ENCODE results near the gene PRRC2A. TPM values are rescaled to one million over a fixed set of nuclear protein-coding genes. Genes with fewer than 3 reads are reported as not detected.
A peak's percentile ranks its signal among the peaks of the same experiment; 100 is the strongest.
"Not testable (repeated sequence)": the region's sequence is repeated elsewhere in the genome, so short reads cannot be mapped to it uniquely, and the experiment has no call there.

Gene PRRC2A
- polyA plus RNA-seq, 1 donor, result 122 TPM

DNA sequence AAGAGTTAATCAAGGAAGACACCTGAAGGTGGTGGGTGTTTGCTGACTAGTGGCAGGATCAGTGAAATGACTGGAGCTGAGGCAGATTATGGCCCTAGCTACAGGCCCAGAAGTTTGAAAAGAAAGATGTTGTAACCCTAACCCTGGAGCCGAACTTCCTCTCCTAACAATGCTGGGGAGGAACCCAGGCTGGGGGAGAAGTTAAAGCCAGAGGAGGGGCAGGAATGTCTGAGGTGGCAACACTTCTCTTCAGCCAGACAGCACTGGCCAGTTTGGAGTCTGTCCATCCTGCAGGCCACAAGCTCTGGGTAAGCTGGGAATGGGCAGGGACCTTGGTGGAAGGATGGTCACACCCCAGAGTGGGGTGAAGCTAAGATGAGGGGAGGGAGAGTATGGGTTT is 34.5 kb upstream of the PRRC2A start, which contains the start of gene LST1:
TSS of gene LST1 (plus strand) at position 270 of the 400 bp plus-strand sequence. CDS start 1,023 bp downstream, outside the sequence.
- Histone ChIP-seq H3K9me3 (ENCODE audit: control insufficient read depth, low read depth, low read length) (peaks cover 1% of the 10 kb centered on the region), H3K27me3 (ENCODE audit: control insufficient read depth, insufficient read depth, low read length) (peaks cover 21% of the 10 kb centered on the region), H3K36me3 (ENCODE audit: control insufficient read depth, insufficient read depth, low read length) (no peaks in the 10 kb centered on the region), H3K4me3 (ENCODE audit: low read length) (peak within 1 kb of the TSS; percentile 1), H3K4me1 (ENCODE audit: control insufficient read depth, insufficient read depth, low read length) (peaks cover 7% of the 10 kb centered on the region), H3K27ac (ENCODE audit: low read length) (no peak within 1 kb of the TSS)
- WGBS (ENCODE audit: insufficient coverage, low lambda C conversion rate), result no CpG with 5 or more reads among the region's 1 CpG
- no peak for DNase-seq

DNA sequence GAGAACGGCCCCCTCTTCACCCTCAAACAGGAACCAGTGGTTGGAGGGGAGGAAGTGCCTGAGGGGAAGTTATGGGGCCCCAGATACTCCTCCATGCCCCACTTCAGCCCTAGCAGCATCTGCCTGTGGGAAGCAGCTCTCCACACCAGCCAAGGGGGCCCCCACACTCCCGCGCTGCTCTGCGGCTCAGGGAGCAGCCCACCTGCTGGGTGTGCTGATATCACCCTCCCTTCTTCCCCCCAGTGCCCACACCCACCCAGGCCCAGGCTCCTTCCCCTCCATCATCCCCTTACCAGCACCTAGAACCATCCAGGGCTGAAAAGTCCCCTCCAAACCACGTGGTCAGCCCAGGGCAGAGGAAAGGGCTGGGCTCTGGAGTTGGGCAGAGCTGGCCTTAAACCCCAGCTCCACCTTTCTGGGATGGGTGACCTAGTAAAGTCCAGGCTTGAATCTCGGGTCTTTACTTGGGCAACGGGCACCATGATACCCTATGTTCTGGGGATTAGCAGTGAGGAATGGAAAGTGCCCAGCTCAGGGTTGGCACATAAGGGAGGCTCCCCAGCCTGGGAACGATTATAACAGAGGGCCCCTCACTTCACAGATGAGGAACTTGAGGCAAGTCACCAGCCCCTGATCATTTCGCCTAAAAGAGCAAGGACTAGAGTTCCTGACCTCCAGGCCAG is 33.8 kb upstream of the PRRC2A start:
- H3K27ac ChIP-seq (ENCODE audit: low read length), result no peak overlapping the region
- WGBS (ENCODE audit: insufficient coverage, low lambda C conversion rate), result no CpG with 5 or more reads among the region's 9 CpGs

DNA sequence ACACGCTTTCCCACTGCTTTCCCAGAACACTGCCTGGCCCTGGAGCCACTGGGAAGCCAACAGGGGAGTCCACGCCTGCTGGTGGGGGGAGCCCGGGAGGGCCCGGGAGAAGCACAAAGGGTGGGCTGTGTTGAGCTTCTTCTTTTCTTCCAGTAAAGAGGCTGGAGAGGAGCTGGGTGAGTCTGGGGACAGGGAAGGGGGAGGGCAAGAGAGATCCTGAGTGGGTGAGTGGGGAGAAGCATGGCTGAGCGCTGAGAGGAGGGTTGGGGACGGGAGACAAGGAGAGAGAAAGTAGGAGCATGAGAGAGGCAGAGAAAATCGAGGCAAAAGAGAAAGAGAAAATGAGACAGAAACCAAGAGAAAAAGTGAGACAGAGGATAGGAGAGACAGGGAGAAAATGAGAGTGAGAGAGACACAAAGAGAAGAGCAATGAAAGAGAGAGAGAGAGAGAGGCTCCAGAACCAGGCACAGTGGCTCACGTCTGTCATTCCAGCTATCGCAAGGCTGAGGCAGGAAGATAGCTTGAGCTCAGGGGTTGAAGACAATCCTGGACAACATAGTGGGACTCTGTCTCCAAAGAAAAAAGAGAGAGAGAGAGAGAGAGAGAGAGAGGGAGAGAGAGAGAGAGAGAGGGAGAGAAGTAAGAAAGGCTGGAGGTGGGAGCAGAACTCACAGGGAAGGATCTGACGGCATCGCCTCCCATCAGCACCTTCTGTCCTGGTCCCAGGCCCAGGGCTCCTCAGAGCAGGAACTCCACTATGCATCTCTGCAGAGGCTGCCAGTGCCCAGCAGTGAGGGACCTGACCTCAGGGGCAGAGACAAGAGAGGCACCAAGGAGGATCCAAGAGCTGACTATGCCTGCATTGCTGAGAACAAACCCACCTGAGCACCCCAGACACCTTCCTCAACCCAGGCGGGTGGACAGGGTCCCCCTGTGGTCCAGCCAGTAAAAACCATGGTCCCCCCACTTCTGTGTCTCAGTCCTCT is 32.4 kb upstream of the PRRC2A start:
- Histone ChIP-seq H3K27me3 (ENCODE audit: control insufficient read depth, insufficient read depth, low read length) (peaks cover 10% of the 10 kb centered on the region), H3K4me3 (ENCODE audit: low read length) (no peak overlapping the region), H3K4me1 (ENCODE audit: control insufficient read depth, insufficient read depth, low read length) (no peaks in the 10 kb centered on the region), H3K36me3 (ENCODE audit: control insufficient read depth, insufficient read depth, low read length) (no peaks in the 10 kb centered on the region), H3K27ac (ENCODE audit: low read length) (no peak overlapping the region), H3K9me3 (ENCODE audit: control insufficient read depth, low read depth, low read length) (no peaks in the 10 kb centered on the region)
- WGBS (ENCODE audit: insufficient coverage, low lambda C conversion rate), result 67% methylated on average over 4 of the region's 12 CpGs
- no peak for DNase-seq

More for the DNA sequence above, 33.8 kb upstream of the PRRC2A start:
- H3K4me3 ChIP-seq (ENCODE audit: low read length), result peak overlapping the region; percentile 1
- no peaks in the 10 kb centered on the region for H3K9me3 ChIP-seq (ENCODE audit: control insufficient read depth, low read depth, low read length)
- peaks cover 4% of the 10 kb centered on the region for H3K4me1 ChIP-seq (ENCODE audit: control insufficient read depth, insufficient read depth, low read length)
- peaks cover 16% of the 10 kb centered on the region for H3K27me3 ChIP-seq (ENCODE audit: control insufficient read depth, insufficient read depth, low read length)
- no peaks in the 10 kb centered on the region for H3K36me3 ChIP-seq (ENCODE audit: control insufficient read depth, insufficient read depth, low read length)
- DNase-seq, result no peak

DNA sequence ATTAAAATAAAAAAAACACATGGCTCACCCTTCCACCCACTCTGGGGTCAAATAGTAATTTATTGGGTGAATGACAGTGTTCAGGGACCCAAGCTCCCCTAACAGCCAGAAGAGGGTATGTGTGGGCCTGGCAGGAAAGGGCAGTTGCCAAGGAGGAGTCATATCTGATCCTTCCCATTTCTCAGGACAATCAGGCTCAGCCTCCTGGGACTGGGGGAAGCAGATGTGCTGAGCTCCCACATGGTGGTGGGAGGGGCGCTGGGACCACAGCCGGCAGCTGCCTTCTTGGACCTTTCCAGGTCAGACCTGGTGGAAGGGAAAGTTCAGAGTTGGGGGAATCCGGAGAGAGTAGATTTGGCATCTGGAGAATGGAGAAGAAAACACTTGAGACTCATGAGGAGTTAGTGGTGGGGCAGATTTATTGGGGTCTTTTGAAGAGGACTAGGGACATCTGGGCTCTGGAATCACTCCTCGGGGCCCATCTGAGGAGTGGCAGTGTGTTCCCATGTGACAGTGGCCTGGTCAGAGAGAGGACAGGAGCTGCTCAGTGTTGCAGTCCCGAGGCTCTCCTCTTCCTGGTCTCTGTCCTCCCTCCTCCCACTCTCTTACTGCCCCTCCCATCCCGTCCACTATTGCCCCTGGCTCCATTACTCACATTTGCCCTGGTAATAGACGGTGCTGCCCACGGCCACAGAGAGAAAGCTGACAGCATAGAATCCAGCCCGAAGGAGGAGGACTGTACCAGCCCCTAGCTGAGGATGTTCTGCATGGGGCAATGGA is 31.5 kb upstream of the PRRC2A start:
- Histone ChIP-seq H3K27me3 (ENCODE audit: control insufficient read depth, insufficient read depth, low read length) (peaks cover 10% of the 10 kb centered on the region), H3K4me3 (ENCODE audit: low read length) (no peak overlapping the region), H3K4me1 (ENCODE audit: control insufficient read depth, insufficient read depth, low read length) (no peaks in the 10 kb centered on the region), H3K36me3 (ENCODE audit: control insufficient read depth, insufficient read depth, low read length) (no peaks in the 10 kb centered on the region), H3K27ac (ENCODE audit: low read length) (no peak overlapping the region), H3K9me3 (ENCODE audit: control insufficient read depth, low read depth, low read length) (no peaks in the 10 kb centered on the region)
- DNase-seq, result no peak
- 40% methylated on average over 1 of the region's 9 CpGs for WGBS (ENCODE audit: insufficient coverage, low lambda C conversion rate)

DNA sequence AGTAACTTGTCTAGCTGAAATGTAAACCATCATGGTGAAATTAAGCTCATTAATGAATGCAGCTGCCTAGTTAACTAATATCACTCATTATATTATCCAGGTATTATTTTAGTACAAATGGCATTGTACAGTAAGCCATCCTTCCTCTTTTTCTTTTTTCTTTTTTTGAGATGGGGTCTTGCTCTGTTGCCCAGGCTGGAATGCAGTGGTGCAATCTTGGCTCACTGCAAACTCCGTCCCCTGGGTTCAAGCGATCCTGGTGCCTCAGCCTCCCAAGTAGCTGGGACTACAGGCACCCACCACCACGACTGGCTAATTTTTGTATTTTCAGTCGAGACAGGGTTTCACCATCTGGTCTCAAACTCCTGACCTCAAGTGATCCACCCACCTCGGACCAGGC is 29.8 kb upstream of the PRRC2A start:
- not testable (repeated sequence) for H3K9me3 ChIP-seq (ENCODE audit: control insufficient read depth, low read depth, low read length); H3K36me3 ChIP-seq (ENCODE audit: control insufficient read depth, insufficient read depth, low read length); H3K4me1 ChIP-seq (ENCODE audit: control insufficient read depth, insufficient read depth, low read length); H3K27ac ChIP-seq (ENCODE audit: low read length); H3K27me3 ChIP-seq (ENCODE audit: control insufficient read depth, insufficient read depth, low read length); H3K4me3 ChIP-seq (ENCODE audit: low read length); DNase-seq
- WGBS (ENCODE audit: insufficient coverage, low lambda C conversion rate), result no CpG with 5 or more reads among the region's 5 CpGs

DNA sequence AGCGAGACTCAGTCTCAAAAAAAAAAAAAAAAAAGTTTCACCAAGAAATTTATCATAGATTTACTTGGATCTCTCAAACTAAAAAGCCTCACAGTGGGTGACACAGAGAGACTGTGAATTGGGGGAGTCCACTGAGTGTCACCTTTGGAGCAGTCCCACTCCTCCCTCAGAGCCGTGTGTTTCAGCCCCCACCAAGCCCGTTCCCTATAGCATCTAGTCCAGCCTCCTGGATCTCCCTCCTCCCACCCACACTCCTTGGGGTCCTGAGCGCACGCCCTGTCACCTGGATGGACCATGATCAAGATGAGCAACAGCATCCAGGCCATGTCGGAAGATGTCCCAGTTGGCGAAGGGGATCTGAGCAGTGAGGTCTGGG is 28.1 kb upstream of the PRRC2A start:
- Histone ChIP-seq H3K27ac (ENCODE audit: low read length) (no peak overlapping the region), H3K4me3 (ENCODE audit: low read length) (no peak overlapping the region), H3K27me3 (ENCODE audit: control insufficient read depth, insufficient read depth, low read length) (peaks cover 2% of the 10 kb centered on the region), H3K4me1 (ENCODE audit: control insufficient read depth, insufficient read depth, low read length) (no peaks in the 10 kb centered on the region), H3K9me3 (ENCODE audit: control insufficient read depth, low read depth, low read length) (no peaks in the 10 kb centered on the region), H3K36me3 (ENCODE audit: control insufficient read depth, insufficient read depth, low read length) (no peaks in the 10 kb centered on the region)
- DNase-seq, result no peak
- WGBS (ENCODE audit: insufficient coverage, low lambda C conversion rate), result no CpG with 5 or more reads among the region's 7 CpGs

DNA sequence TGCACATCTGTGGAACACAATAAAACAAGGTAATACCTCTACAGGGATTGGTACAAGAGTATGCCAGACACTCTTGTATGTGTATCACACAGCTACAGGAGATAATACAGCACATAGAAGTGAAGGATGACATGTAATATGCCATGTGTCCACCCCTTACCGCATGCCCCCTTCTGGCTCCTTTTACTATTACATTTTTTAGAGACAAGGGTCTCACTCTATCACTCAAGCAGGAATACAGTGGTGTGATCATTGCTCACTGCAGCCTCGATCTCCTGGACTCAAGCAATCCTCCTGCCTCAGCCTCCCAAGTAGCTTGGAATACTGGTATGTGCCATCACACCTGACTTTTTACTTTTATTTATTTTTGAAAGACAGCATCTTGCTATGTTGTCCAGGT is 23.5 kb upstream of the PRRC2A start:
- Histone ChIP-seq H3K27me3 (ENCODE audit: control insufficient read depth, insufficient read depth, low read length) (no peaks in the 10 kb centered on the region), H3K4me1 (ENCODE audit: control insufficient read depth, insufficient read depth, low read length) (no peaks in the 10 kb centered on the region), H3K4me3 (ENCODE audit: low read length) (no peak overlapping the region), H3K27ac (ENCODE audit: low read length) (no peak overlapping the region), H3K9me3 (ENCODE audit: control insufficient read depth, low read depth, low read length) (no peaks in the 10 kb centered on the region), H3K36me3 (ENCODE audit: control insufficient read depth, insufficient read depth, low read length) (no peaks in the 10 kb centered on the region)
- no peak for DNase-seq
- WGBS (ENCODE audit: insufficient coverage, low lambda C conversion rate), result no CpG with 5 or more reads among the region's 2 CpGs

DNA sequence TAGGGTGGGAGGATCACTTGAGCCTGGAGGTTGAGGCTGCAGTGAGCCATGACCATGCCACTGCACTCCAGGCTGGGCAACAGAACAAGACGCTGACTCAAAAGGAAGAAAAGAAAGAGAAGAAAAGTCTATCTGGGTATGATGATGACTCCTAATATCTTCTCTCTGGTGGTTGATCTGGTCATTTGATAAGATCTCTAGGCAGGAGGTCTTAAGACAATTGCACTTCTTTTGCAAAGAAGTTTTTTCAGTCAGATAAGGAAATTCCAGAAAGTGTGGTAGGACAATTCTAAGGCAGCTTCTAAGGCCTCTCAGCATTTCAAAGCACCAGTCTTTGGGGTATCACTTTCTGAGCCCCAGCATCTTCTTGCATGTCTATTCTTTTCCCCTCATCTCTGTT is 13.2 kb upstream of the PRRC2A start:
- no peaks in the 10 kb centered on the region for H3K36me3 ChIP-seq (ENCODE audit: control insufficient read depth, insufficient read depth, low read length)
- no peaks in the 10 kb centered on the region for H3K9me3 ChIP-seq (ENCODE audit: control insufficient read depth, low read depth, low read length)
- DNase-seq, result no peak
- no peaks in the 10 kb centered on the region for H3K4me1 ChIP-seq (ENCODE audit: control insufficient read depth, insufficient read depth, low read length)
- no peak overlapping the region for H3K4me3 ChIP-seq (ENCODE audit: low read length)
- no CpG with 5 or more reads among the region's 1 CpG for WGBS (ENCODE audit: insufficient coverage, low lambda C conversion rate)
- no peaks in the 10 kb centered on the region for H3K27me3 ChIP-seq (ENCODE audit: control insufficient read depth, insufficient read depth, low read length)
- no peak overlapping the region for H3K27ac ChIP-seq (ENCODE audit: low read length)

DNA sequence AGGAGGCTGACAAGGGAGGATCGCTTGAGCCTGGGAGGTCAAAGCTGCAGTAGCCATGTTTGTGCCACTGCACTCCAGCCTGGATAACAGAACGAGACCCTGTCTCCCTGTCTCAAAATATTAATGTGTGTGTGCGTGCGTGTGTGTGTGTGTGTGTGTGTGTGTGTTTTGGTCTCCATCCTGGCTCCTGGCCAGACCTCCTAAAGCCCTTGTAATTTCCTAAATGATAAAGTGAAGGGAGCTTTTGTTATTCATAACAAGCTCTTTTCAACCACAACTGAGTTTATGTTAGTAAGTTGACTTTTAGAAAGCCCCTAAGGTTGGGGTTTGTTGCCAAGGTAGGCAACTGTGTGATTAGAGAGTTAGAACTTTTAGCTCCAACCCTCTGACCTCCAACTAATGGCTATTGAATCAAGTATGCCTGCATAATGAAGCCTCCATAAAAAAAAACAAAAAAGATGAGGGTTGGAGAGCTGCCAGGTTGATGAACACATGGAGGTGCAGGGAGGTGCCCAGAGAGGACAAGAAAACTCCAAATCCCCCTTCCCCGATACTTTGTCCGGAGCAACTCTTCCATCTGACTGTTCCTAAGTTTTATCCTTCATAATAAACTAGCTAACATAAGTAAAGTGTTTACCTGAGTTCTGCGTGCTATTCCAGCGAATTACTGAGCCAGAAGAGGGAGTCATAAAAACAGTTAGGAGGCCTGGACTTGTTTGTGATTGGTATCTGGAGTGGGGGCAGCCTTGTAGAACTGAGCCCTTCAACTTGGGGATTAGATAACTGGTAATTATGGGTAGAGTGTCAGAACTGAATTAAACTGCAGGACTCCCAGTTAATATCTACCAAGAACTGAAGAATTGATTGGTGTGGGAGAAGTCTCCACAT is 10.8 kb upstream of the PRRC2A start:
- H3K4me3 ChIP-seq (ENCODE audit: low read length), result no peak overlapping the region
- no peaks in the 10 kb centered on the region for H3K9me3 ChIP-seq (ENCODE audit: control insufficient read depth, low read depth, low read length)
- no peak overlapping the region for H3K27ac ChIP-seq (ENCODE audit: low read length)
- H3K4me1 ChIP-seq (ENCODE audit: control insufficient read depth, insufficient read depth, low read length), result peaks cover 14% of the 10 kb centered on the region
- H3K36me3 ChIP-seq (ENCODE audit: control insufficient read depth, insufficient read depth, low read length), result no peaks in the 10 kb centered on the region
- H3K27me3 ChIP-seq (ENCODE audit: control insufficient read depth, insufficient read depth, low read length), result no peaks in the 10 kb centered on the region
- DNase-seq, result no peak
- no CpG with 5 or more reads among the region's 8 CpGs for WGBS (ENCODE audit: insufficient coverage, low lambda C conversion rate)
